Parathyroid adenoma (tissue), 2 donors: ENCODE measurements around the gene USH1G.

Experiments used
- H2AFZ ChIP-seq: fragments of 300-600 bp; sonication (generic); one replicate; pipeline ENCODE4 v1.7.0; 2017; ENCODE audit warnings: antibody characterized with exemption, mild to moderate bottlenecking
- H3K27ac ChIP-seq: fragments of 300-600 bp; sonication (generic); one replicate; pipeline ENCODE4 v1.7.0; 2017
- H3K27me3 ChIP-seq: fragments of 300-600 bp; sonication (generic); one replicate; pipeline ENCODE4 v1.7.0; 2017; ENCODE audit warnings: low read length; ENCODE audit not compliant: control insufficient read depth, insufficient read depth
- H3K36me3 ChIP-seq: fragments of 300-600 bp; sonication (generic); one replicate; pipeline ENCODE4 v1.7.0; 2017; ENCODE audit warnings: low read length; ENCODE audit not compliant: control insufficient read depth, insufficient read depth
- H3K4me1 ChIP-seq: fragments of 300-600 bp; sonication (generic); one replicate; pipeline ENCODE4 v1.7.0; 2017; ENCODE audit warnings: control low read depth
- H3K4me2 ChIP-seq: fragments of 300-600 bp; sonication (generic); one replicate; pipeline ENCODE4 v1.7.0; 2017; ENCODE audit warnings: low read length
- H3K4me3 ChIP-seq: fragments of 300-600 bp; sonication (generic); one replicate; pipeline ENCODE4 v1.7.0; 2017; ENCODE audit warnings: low read depth, low read length
- H3K79me2 ChIP-seq: fragments of 300-600 bp; sonication (generic); one replicate; pipeline ENCODE4 v1.7.0; 2017; ENCODE audit warnings: control low read depth
- H3K9ac ChIP-seq: fragments of 300-600 bp; sonication (generic); one replicate; pipeline ENCODE4 v1.7.0; 2017; ENCODE audit warnings: mild to moderate bottlenecking
- H3K9me3 ChIP-seq: fragments of 300-600 bp; sonication (generic); one replicate; pipeline ENCODE4 v1.7.0; 2017; ENCODE audit warnings: low read length; ENCODE audit not compliant: control insufficient read depth
- TF ChIP-seq, protein P1 (sequence below): fragments of 300-600 bp; sonication (generic); IDR thresholded peaks from one replicate; pipeline ENCODE4 v1.7.0; 2017; ENCODE audit warnings: antibody characterized with exemption, mild to moderate bottlenecking
- donor health status: primary hyperparathyroidism.

Gene USH1G

DNA sequence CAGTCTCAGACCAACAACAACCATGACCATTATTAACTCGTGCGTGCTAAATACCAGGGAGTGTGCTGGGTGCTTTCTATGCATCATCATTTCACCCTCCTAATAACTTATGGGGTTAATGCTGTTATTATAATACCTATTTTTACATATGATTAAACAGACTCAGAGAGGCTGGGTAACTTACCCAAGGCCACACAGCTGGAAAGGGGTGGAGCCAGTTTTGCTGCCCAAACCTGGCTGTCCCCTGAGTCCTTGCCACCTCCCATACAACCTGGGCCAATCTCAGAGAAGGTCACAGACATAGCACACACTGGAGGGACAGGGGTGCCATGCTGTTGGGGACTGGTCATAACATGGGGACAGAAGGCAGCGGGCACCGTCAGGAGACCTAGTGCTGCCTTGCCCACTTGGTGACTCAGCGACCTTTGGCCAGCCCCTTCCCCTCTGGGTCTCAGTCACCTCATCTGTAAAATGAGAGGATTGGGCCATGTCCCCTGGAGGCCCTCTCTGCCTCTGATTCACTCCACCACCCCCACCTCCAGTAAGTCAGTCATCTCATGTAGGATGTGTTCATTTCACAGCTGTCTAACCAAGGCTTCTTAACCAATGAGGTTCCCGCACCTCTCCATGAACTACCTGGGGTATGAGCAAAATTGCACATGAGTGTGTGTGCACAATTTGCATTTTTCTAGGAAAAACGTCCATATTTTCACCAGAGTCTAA, 18.2 kb downstream of the USH1G start:
- Histone ChIP-seq H3K4me1 (no peaks in the 10 kb centered on the region), H3K9ac (no peak overlapping the region), H3K36me3 (no peaks in the 10 kb centered on the region), H3K4me2 (no peak overlapping the region), H3K9me3 (no peaks in the 10 kb centered on the region), H2AFZ (no peak overlapping the region), H3K27ac (no peak overlapping the region), H3K79me2 (no peaks in the 10 kb centered on the region), H3K27me3 (no peaks in the 10 kb centered on the region), H3K4me3 (no peak overlapping the region)
- TF ChIP-seq, protein P1, sequence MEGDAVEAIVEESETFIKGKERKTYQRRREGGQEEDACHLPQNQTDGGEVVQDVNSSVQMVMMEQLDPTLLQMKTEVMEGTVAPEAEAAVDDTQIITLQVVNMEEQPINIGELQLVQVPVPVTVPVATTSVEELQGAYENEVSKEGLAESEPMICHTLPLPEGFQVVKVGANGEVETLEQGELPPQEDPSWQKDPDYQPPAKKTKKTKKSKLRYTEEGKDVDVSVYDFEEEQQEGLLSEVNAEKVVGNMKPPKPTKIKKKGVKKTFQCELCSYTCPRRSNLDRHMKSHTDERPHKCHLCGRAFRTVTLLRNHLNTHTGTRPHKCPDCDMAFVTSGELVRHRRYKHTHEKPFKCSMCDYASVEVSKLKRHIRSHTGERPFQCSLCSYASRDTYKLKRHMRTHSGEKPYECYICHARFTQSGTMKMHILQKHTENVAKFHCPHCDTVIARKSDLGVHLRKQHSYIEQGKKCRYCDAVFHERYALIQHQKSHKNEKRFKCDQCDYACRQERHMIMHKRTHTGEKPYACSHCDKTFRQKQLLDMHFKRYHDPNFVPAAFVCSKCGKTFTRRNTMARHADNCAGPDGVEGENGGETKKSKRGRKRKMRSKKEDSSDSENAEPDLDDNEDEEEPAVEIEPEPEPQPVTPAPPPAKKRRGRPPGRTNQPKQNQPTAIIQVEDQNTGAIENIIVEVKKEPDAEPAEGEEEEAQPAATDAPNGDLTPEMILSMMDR: no peak

DNA sequence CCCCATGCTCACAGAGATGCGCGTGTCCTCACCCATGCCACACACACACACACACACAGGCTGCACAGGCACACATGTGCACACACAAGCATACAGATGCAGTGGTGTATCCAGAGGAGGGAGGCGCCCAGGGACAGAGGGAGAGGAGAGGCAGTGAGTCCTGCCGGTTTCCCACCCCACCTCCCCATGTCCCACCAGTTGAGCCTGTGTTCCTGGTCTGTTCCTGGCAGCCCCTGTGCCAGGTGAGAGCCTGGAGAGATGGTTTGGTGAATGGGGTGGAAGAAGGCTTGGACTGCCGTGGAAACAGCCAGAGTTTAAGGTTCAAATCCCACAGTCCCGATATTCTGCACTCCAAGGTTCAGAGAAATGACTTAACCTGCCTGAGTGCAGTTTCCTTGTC, 19.4 kb downstream of the USH1G start:
- Histone ChIP-seq H3K4me1 (no peaks in the 10 kb centered on the region), H3K27me3 (no peaks in the 10 kb centered on the region)
- TF ChIP-seq, protein P1: no peak

DNA sequence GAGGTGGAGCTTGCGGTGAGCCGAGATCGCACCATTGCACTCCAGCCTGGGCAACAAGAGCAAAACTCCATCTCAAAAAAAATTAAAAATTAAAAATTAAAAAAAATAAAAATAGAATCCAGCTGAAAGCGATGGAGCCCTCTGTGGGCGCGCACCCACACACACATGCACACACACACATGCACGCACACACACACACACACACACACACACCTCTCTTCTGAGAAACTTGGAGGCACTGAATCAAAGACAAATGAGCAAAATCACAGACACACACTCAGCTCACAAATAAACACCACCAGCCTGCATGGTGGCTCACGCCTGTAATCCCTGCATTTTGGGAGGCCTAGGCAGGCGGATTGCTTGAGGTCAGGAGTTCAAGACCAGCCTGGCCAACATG, 20.0 kb downstream of the USH1G start:
- H3K36me3 ChIP-seq: no peaks in the 10 kb centered on the region
- no peak overlapping the region for H3K4me3 ChIP-seq
- no peaks in the 10 kb centered on the region for H3K27me3 ChIP-seq
- no peak overlapping the region for H3K9ac ChIP-seq
- H3K4me1 ChIP-seq: no peaks in the 10 kb centered on the region
- H3K9me3 ChIP-seq: no peaks in the 10 kb centered on the region
- no peak overlapping the region for H3K27ac ChIP-seq
- no peak overlapping the region for H3K4me2 ChIP-seq
- no peak overlapping the region for H2AFZ ChIP-seq
- TF ChIP-seq, protein P1: no peak
- H3K79me2 ChIP-seq: no peaks in the 10 kb centered on the region

More for the DNA sequence above, 19.4 kb downstream of the USH1G start:
- no peak overlapping the region for H3K4me2 ChIP-seq
- H3K9ac ChIP-seq: no peak overlapping the region
- H3K27ac ChIP-seq: no peak overlapping the region
- H3K4me3 ChIP-seq: no peak overlapping the region
- H2AFZ ChIP-seq: no peak overlapping the region
- no peaks in the 10 kb centered on the region for H3K36me3 ChIP-seq
- H3K79me2 ChIP-seq: no peaks in the 10 kb centered on the region
- no peaks in the 10 kb centered on the region for H3K9me3 ChIP-seq

DNA sequence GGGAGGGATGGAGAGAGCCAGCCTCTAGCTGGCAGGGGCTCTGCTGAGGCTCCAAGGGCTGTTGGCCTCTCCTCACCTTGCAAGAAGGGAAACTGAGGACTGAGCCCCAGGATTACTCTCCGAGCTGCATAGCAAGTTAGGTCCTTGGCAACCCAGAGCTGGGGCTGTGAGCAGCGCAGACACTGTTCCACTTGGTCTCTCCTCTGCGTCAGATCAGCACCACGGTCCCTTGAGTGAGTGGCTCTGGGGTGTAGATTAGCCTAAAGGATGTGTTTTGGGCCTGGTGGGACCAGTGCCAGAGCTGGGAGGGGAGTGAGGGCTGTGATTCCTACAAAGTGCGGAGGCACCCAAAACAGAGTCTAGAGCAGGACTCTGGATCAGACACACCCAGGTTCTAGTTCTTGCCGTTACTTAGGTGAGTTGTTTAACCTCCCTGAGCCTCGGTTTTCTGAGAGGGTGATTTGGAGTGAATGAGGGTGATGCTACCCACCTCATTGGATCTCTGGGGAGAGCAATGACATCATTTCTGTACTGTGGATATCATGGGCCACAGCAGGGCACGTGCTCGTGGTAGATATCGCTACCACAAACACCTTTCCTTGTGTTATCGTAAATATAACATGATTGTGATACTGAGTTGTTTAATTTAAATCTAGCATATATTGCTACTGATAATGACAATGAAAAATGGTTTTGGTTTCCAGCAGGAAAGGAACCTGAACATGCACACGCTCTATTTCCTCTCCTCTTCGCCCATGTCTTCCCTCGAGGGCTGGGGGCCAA, 21.5 kb downstream of the USH1G start:
- TF ChIP-seq, protein P1: no peak
- no peak overlapping the region for H3K4me2 ChIP-seq
- no peaks in the 10 kb centered on the region for H3K9me3 ChIP-seq
- H3K79me2 ChIP-seq: no peaks in the 10 kb centered on the region
- H3K36me3 ChIP-seq: no peaks in the 10 kb centered on the region
- H2AFZ ChIP-seq: no peak overlapping the region
- no peak overlapping the region for H3K9ac ChIP-seq
- no peaks in the 10 kb centered on the region for H3K27me3 ChIP-seq
- H3K27ac ChIP-seq: no peak overlapping the region
- no peak overlapping the region for H3K4me3 ChIP-seq
- no peaks in the 10 kb centered on the region for H3K4me1 ChIP-seq
